GM12878 (cell line): ENCODE results near the gene HEPHL1. TPM values are rescaled to one million over a fixed set of nuclear protein-coding genes. Genes with fewer than 3 reads are reported as not detected.

Experiments used
- BACH1 ChIP-seq: fragments of 450-650 bp; IDR thresholded peaks from 2 replicates; pipeline ENCODE4 v1.6.1; 2017; ENCODE audit warnings: mild to moderate bottlenecking, borderline replicate concordance
- BHLHE40 ChIP-seq, 2 experiments: fragments of 450-650 bp in 1 of 2; IDR thresholded peaks; 2 replicates each; pipeline ENCODE4 v1.6.1; 2011 to 2017; ENCODE audit warnings: low read depth in 2 of 2, borderline replicate concordance in 1 of 2, improper control_type of control experiment in 1 of 2, low read length in 1 of 2, mild to moderate bottlenecking in 1 of 2
- CBX3 ChIP-seq: fragments of 200-600 bp; sonication (generic); IDR thresholded peaks from 2 replicates; pipeline ENCODE4 v1.6.1; 2016; ENCODE audit warnings: low read depth, borderline replicate concordance
- CEBPZ ChIP-seq: fragments of 150-350 bp; IDR thresholded peaks from 2 replicates; pipeline ENCODE4 v1.6.1; 2016; ENCODE audit warnings: low read depth, low read length
- CHD1 ChIP-seq: IDR thresholded peaks from 2 replicates; pipeline ENCODE4 v1.6.1; 2012; ENCODE audit warnings: low read depth, low read length, improper control_type of control experiment
- EED ChIP-seq: sonication (generic); IDR thresholded peaks from 2 replicates; pipeline ENCODE4 v1.6.1; 2016; ENCODE audit warnings: antibody characterized with exemption, low read depth
- ETV6 ChIP-seq, 2 experiments: fragments of 450-650 bp in 1 of 2; IDR thresholded peaks in 1 of 2; conservative IDR thresholded peaks in 1 of 2; 2 replicates each; pipeline ENCODE4 v1.6.1; 2014; ENCODE audit warnings: antibody characterized with exemption in 1 of 2, borderline replicate concordance in 1 of 2, low read depth in 1 of 2, mild to moderate bottlenecking in 1 of 2, moderate library complexity in 1 of 2
- GABPA ChIP-seq: IDR thresholded peaks from 2 replicates; pipeline ENCODE4 v1.6.1; 2014; ENCODE audit warnings: antibody characterized with exemption, low read depth, mild to moderate bottlenecking, inconsistent platforms
- GATAD2B ChIP-seq: fragments of 450-650 bp; conservative IDR thresholded peaks from 2 replicates; pipeline ENCODE4 v1.6.1; 2017; ENCODE audit warnings: low read depth, mild to moderate bottlenecking, moderate library complexity
- IRF3 ChIP-seq: fragments of 450-650 bp; IDR thresholded peaks from 2 replicates; pipeline ENCODE4 v1.6.1; 2014; ENCODE audit warnings: mild to moderate bottlenecking
- IRF4 ChIP-seq: IDR thresholded peaks from 2 replicates; pipeline ENCODE4 v1.6.1; 2011; ENCODE audit warnings: low read depth, low read length
- JUNB ChIP-seq: IDR thresholded peaks from 2 replicates; pipeline ENCODE4 v1.6.1; 2016; ENCODE audit warnings: antibody characterized with exemption, mild to moderate bottlenecking
- JUND ChIP-seq: IDR thresholded peaks from 2 replicates; pipeline ENCODE4 v1.6.1; 2012; ENCODE audit warnings: low read depth, mild to moderate bottlenecking, low read length, improper control_type of control experiment, moderate library complexity
- MEF2A ChIP-seq: IDR thresholded peaks from 2 replicates; pipeline ENCODE4 v1.6.1; 2011; ENCODE audit warnings: low read depth, mild to moderate bottlenecking, low read length, moderate library complexity; ENCODE audit not compliant: insufficient read depth
- MTA2 ChIP-seq: fragments of 450-650 bp; IDR thresholded peaks from 2 replicates; pipeline ENCODE4 v1.6.1; 2016; ENCODE audit warnings: low read depth, mild to moderate bottlenecking, moderate library complexity
- MTA3 ChIP-seq: IDR thresholded peaks from 2 replicates; pipeline ENCODE4 v1.6.1; 2012; ENCODE audit warnings: low read length, inconsistent platforms, borderline replicate concordance
- NKRF ChIP-seq: fragments of 450-650 bp; conservative IDR thresholded peaks from 2 replicates; pipeline ENCODE4 v1.6.1; 2017; ENCODE audit warnings: mild to moderate bottlenecking, moderate library complexity
- RELB ChIP-seq: fragments of 450-650 bp; IDR thresholded peaks from 2 replicates; pipeline ENCODE4 v1.6.1; 2017; ENCODE audit warnings: low read depth, mild to moderate bottlenecking, moderate library complexity
- SMAD5 ChIP-seq: IDR thresholded peaks from 2 replicates; pipeline ENCODE4 v1.6.1; 2016; ENCODE audit warnings: antibody characterized with exemption, low read depth
- SRF ChIP-seq, 2 experiments: IDR thresholded peaks; 2 replicates each; pipeline ENCODE4 v1.6.1; 2011; ENCODE audit warnings: low read depth in 2 of 2, low read length in 2 of 2, mild to moderate bottlenecking in 1 of 2, moderate library complexity in 1 of 2
- STAT1 ChIP-seq: fragments of 450-650 bp; conservative IDR thresholded peaks from 2 replicates; pipeline ENCODE4 v1.6.1; 2014; ENCODE audit warnings: antibody characterized with exemption, mild to moderate bottlenecking
- TCF12 ChIP-seq: IDR thresholded peaks from 2 replicates; pipeline ENCODE4 v1.6.1; 2011; ENCODE audit warnings: low read depth, mild to moderate bottlenecking, low read length
- YY1 ChIP-seq: IDR thresholded peaks from 2 replicates; pipeline ENCODE4 v1.6.1; 2011; ENCODE audit warnings: low read depth, mild to moderate bottlenecking, low read length
- ZNF217 ChIP-seq: fragments of 450-650 bp; IDR thresholded peaks from 2 replicates; pipeline ENCODE4 v1.6.1; 2017; ENCODE audit warnings: antibody characterized with exemption, mild to moderate bottlenecking
- ZNF622 ChIP-seq: fragments of 450-650 bp; IDR thresholded peaks from 2 replicates; pipeline ENCODE4 v1.6.1; 2017; ENCODE audit warnings: mild to moderate bottlenecking, inconsistent platforms
- polyA plus RNA-seq, 11 experiments: library from polyadenylated mRNA; depleted of rRNA in 4 of 11; unstranded in 6 of 11; stranded (reverse) in 5 of 11; fragments of >200 nt; fragmentation: Nextera tagmentation in 4 of 11; fragmentation: Illumina TruSeq in 1 of 11; extraction: Ambion mirVana in 4 of 11; extraction: Trizol in 1 of 11; gene quantifications; 1 replicate in 1 of 11; 2 replicates in 10 of 11; pipeline versions ENCODE4 v1.2.1 to v1.2.3, GENCODE V29; 2011 to 2016; ENCODE audit warnings: inconsistent platforms in 2 of 11, missing spikeins in 2 of 11, low read depth in 1 of 11
- total RNA-seq, 4 experiments: library from RNA; depleted of rRNA in 3 of 4; stranded (reverse); fragments of >200 nt in 3 of 4; fragmentation: Illumina TruSeq in 1 of 4; extraction: Trizol in 1 of 4; gene quantifications; 2 replicates each; pipeline versions ENCODE4 v1.2.1 to v1.2.3, GENCODE V29; 2013 to 2021

The HEPHL1 gene
- total and polyA plus RNA-seq, 10 of the 15 experiments (the other 5 are each of a cell fraction or from before 2014, with no cell fraction given) = 0.02 to 0.08 (median 0.05) TPM; not detected in 6

- TF ChIP-seq CEBPZ (no peak), MEF2A (no peak), GATAD2B (no peak), MTA2 (peak; percentile 49; the same call in 1 of the 2 replicates), RELB (peak; percentile 48; the same call in 1 of the 2 replicates), SRF (IDR thresholded peaks at IDR 0.05; ENCODE audit: low read depth in 2 of 2, low read length in 2 of 2) (peak; percentile 75 to 87), CBX3 (no peak), ETV6 (conservative IDR thresholded peaks at IDR 0.05 in 1 of 2, IDR thresholded peaks at IDR 0.05 in 1 of 2; ENCODE audit: borderline replicate concordance in 1 of 2, low read depth in 1 of 2) (no peak), JUNB (no peak), ZNF622 (no peak), SMAD5 (no peak), IRF4 (0 out of 2 replicates have a peak, but pooled peaks have one; percentile 20), GABPA (no peak), JUND (no peak), EED (peak; percentile 40; the same call in 1 of the 2 replicates), ZNF217 (no peak), STAT1 (no peak), BACH1 (no peak), TCF12 (no peak), MTA3 (no peak), IRF3 (no peak), YY1 (no peak), CHD1 (no peak), NKRF (no peak; the same call in 1 of the 2 replicates), BHLHE40 (IDR thresholded peaks at IDR 0.05; ENCODE audit: borderline replicate concordance in 1 of 2, low read depth in 2 of 2, low read length in 1 of 2) (no peak)
Observed at GRCh38 chr11:94128291-94128745, 107.2 kb downstream of the HEPHL1 start (continued).
